Hepatocyte (in vitro differentiated cells): ENCODE measurements around the gene GNG13. TPM values are rescaled to one million over a fixed set of nuclear protein-coding genes. Genes with fewer than 3 reads are reported as not detected.
A peak's percentile ranks its signal among the peaks of the same experiment; 100 is the strongest.

Experiments used
- DNase-seq: peaks from one replicate; pipeline ENCODE4 v3.0.0-alpha.2; 2016; ENCODE audit warnings: low spot score
- H2AFZ ChIP-seq: fragments of 200-600 bp; sonication (generic); 2 replicates; pipeline ENCODE4 v1.6.0; 2016; ENCODE audit warnings: antibody characterized with exemption, mild to moderate bottlenecking
- H3K27ac ChIP-seq: fragments of 200-600 bp; sonication (generic); 2 replicates; pipeline ENCODE4 v1.5.1; 2016; ENCODE audit warnings: mild to moderate bottlenecking
- H3K27me3 ChIP-seq: fragments of 200-600 bp; sonication (generic); 2 replicates; pipeline ENCODE4 v1.6.1; 2016
- H3K36me3 ChIP-seq: fragments of 200-600 bp; sonication (generic); replicated peaks from 2 replicates; pipeline ENCODE4 v1.5.1; 2016; ENCODE audit warnings: low read depth; ENCODE audit not compliant: insufficient read depth
- H3K4me1 ChIP-seq: fragments of 200-600 bp; sonication (generic); 2 replicates; pipeline ENCODE4 v1.5.1; 2016; ENCODE audit warnings: mild to moderate bottlenecking, moderate library complexity; ENCODE audit not compliant: insufficient read depth
- H3K4me2 ChIP-seq: fragments of 200-600 bp; sonication (generic); 2 replicates; pipeline ENCODE4 v1.6.0; 2016
- H3K4me3 ChIP-seq: fragments of 200-600 bp; sonication (generic); 2 replicates; pipeline ENCODE4 v1.5.1; 2016; ENCODE audit warnings: mild to moderate bottlenecking
- H3K79me2 ChIP-seq: fragments of 200-600 bp; sonication (generic); 2 replicates; pipeline ENCODE4 v1.6.0; 2017; ENCODE audit warnings: mild to moderate bottlenecking
- H3K9me2 ChIP-seq: fragments of 200-600 bp; sonication (generic); replicated peaks from 2 replicates; pipeline ENCODE4 v1.6.0; 2017; ENCODE audit warnings: mild to moderate bottlenecking; ENCODE audit not compliant: insufficient read depth
- H3K9me3 ChIP-seq: fragments of 200-600 bp; sonication (generic); 2 replicates; pipeline ENCODE4 v1.5.1; 2016; ENCODE audit warnings: low read depth, mild to moderate bottlenecking
- H4K20me1 ChIP-seq: fragments of 200-600 bp; sonication (generic); 2 replicates; pipeline ENCODE4 v1.6.0; 2016; ENCODE audit warnings: mild to moderate bottlenecking; ENCODE audit not compliant: insufficient read depth, poor library complexity, severe bottlenecking
- EZH2 ChIP-seq: fragments of 200-600 bp; sonication (generic); IDR thresholded peaks from 2 replicates; pipeline ENCODE4 v1.6.1; 2016; ENCODE audit warnings: antibody characterized with exemption, mild to moderate bottlenecking, borderline replicate concordance
- EZH2phosphoT487 ChIP-seq: fragments of 200-600 bp; sonication (generic); IDR thresholded peaks from one replicate; pipeline ENCODE4 v1.6.1; 2018; ENCODE audit warnings: antibody characterized with exemption, mild to moderate bottlenecking, low read depth, moderate library complexity; ENCODE audit not compliant: unreplicated experiment, severe bottlenecking
- WGBS: methylation state at CpG from one replicate; pipeline ENCODE4 v1.1.6; 2016; ENCODE audit warnings: low lambda C conversion rate; ENCODE audit errors: missing lambda C conversion rate; 5-methylcytosine and 5-hydroxymethylcytosine counted together
- polyA plus RNA-seq: library from polyadenylated mRNA; unstranded; fragments of >200 nt; fragmentation: Nextera tagmentation; extraction: Ambion mirVana; gene quantifications from 2 replicates; pipeline ENCODE4 v1.2.1, GENCODE V29; 2016
- total RNA-seq: library from RNA; depleted of rRNA; stranded (reverse); fragments of >200 nt; gene quantifications from 2 replicates; pipeline ENCODE4 v1.2.3, GENCODE V29; 2014
- TF ChIP-seq, protein P1 (sequence below): fragments of 200-600 bp; sonication (generic); IDR thresholded peaks from 2 replicates; pipeline ENCODE4 v1.5.1; 2016; ENCODE audit warnings: antibody characterized with exemption, mild to moderate bottlenecking; ENCODE audit not compliant: poor library complexity

GNG13 gene
- total and polyA plus RNA-seq, 2 experiments from 2014 or later, result not detected

DNA sequence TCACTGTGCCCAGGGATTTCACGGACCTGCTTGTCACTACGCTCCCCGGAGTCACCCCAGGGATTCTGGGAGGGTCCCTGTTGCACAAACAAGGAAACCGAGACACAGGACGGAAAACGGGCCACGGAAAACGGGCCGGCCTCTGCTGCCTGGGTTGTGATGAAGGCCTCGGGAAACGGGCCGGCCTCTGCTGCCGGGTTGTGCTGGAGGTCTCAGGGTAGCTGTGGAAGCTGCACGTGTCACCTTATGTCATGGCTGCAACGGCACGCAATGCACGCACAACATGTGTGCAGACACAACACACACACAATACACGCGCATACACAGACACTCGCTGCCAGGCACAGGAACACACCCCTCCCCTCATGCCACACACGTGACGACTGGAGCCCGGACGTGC is 27.0 kb upstream of the GNG13 start:
- WGBS, result 95% methylated on average over 22 of the region's 24 CpGs
- Histone ChIP-seq H2AFZ (no peak overlapping the region), H3K27me3 (no peaks in the 10 kb centered on the region)

DNA sequence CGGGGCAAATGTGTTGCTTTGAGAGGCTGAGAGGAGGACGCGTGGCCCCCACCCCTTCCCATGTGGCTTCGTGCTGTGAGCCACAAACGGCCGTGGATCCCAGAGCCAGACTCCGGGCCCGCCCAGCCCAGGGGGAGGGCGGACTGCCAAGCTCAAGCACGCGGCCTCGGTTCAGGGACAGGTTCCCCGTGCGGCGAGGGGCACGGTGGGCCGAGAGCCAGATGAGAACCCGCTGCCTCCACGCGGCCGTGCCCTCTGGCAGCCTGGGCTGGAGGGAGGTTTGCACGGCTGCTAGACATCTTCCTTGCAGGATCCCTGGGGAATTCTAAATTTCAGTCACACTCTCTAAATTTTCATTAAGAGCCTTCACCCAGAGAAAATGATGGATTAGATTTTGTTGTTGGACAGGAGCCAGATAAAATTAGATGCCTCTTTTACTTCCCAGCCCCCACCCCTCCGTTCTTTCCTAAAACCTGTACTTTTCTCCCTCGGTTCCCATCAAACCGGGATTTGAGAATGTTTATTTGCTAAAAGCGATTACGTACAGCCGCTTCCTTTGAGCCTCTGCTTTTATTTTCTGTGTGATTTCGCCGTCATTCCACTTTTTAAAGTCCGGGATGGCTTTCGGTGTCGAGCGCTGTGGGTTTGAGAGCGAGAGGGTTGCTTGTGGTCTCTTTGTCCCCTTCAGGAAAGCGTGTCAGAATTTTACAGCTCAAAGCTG is 25.0 kb upstream of the GNG13 start:
- H3K9me3 ChIP-seq, result no peaks in the 10 kb centered on the region
- no peak overlapping the region for H2AFZ ChIP-seq
- 50% methylated on average over 30 of the region's 36 CpGs for WGBS
- H3K4me2 ChIP-seq, result peak overlapping the region; percentile 62
- TF ChIP-seq, protein P1, sequence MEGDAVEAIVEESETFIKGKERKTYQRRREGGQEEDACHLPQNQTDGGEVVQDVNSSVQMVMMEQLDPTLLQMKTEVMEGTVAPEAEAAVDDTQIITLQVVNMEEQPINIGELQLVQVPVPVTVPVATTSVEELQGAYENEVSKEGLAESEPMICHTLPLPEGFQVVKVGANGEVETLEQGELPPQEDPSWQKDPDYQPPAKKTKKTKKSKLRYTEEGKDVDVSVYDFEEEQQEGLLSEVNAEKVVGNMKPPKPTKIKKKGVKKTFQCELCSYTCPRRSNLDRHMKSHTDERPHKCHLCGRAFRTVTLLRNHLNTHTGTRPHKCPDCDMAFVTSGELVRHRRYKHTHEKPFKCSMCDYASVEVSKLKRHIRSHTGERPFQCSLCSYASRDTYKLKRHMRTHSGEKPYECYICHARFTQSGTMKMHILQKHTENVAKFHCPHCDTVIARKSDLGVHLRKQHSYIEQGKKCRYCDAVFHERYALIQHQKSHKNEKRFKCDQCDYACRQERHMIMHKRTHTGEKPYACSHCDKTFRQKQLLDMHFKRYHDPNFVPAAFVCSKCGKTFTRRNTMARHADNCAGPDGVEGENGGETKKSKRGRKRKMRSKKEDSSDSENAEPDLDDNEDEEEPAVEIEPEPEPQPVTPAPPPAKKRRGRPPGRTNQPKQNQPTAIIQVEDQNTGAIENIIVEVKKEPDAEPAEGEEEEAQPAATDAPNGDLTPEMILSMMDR, result no peak
- TF ChIP-seq EZH2phosphoT487 (no peak), EZH2 (no peak)
- peak; percentile 58 for DNase-seq
- H3K9me2 ChIP-seq, result no peaks in the 10 kb centered on the region
- H4K20me1 ChIP-seq, result no peaks in the 10 kb centered on the region
- H3K4me1 ChIP-seq, result peaks cover 7% of the 10 kb centered on the region
- no peak overlapping the region for H3K4me3 ChIP-seq
- H3K27me3 ChIP-seq, result no peaks in the 10 kb centered on the region
- H3K79me2 ChIP-seq, result no peaks in the 10 kb centered on the region
- no peaks in the 10 kb centered on the region for H3K36me3 ChIP-seq
- peak overlapping the region; percentile 67 for H3K27ac ChIP-seq

More for the DNA sequence above, 27.0 kb upstream of the GNG13 start:
- TF ChIP-seq EZH2phosphoT487 (no peak), EZH2 (no peak)
- TF ChIP-seq, protein P1, result no peak
- peaks cover 7% of the 10 kb centered on the region for H3K4me1 ChIP-seq
- H3K27ac ChIP-seq, result no peak overlapping the region
- H3K9me3 ChIP-seq, result no peaks in the 10 kb centered on the region
- H3K4me2 ChIP-seq, result no peak overlapping the region
- DNase-seq, result no peak
- H3K36me3 ChIP-seq, result no peaks in the 10 kb centered on the region
- H3K79me2 ChIP-seq, result no peaks in the 10 kb centered on the region
- no peaks in the 10 kb centered on the region for H3K9me2 ChIP-seq
- no peak overlapping the region for H3K4me3 ChIP-seq
- no peaks in the 10 kb centered on the region for H4K20me1 ChIP-seq

DNA sequence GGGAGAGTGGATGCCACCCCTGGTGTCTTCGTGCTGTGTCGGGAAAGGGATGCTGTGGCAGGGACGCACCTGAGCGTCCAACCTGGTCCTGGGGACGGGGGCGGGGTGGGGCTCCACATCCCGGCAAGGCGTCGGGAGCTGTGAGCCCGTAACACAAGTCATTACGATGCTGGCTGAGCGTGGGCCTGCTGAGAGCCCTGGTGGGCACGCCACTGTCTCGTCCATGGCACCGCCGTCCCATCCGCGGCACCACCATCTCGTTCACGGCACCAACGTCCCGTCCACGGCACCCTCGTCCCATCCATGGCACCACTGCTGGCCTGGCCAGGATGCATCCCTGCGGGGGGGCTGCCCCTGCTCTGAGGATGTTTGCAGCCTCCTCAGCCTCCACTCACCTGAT is 24.1 kb upstream of the GNG13 start:
- H3K4me3 ChIP-seq, result no peak overlapping the region
- no peaks in the 10 kb centered on the region for H4K20me1 ChIP-seq
- H3K27me3 ChIP-seq, result no peaks in the 10 kb centered on the region
- H3K9me3 ChIP-seq, result no peaks in the 10 kb centered on the region
- H2AFZ ChIP-seq, result no peak overlapping the region
- peaks cover 7% of the 10 kb centered on the region for H3K4me1 ChIP-seq
- H3K27ac ChIP-seq, result peak overlapping the region; percentile 67
- H3K79me2 ChIP-seq, result no peaks in the 10 kb centered on the region
- H3K36me3 ChIP-seq, result no peaks in the 10 kb centered on the region
- 90% methylated on average over 25 of the region's 25 CpGs for WGBS
- no peak for DNase-seq
- H3K4me2 ChIP-seq, result no peak overlapping the region
- no peaks in the 10 kb centered on the region for H3K9me2 ChIP-seq
- TF ChIP-seq EZH2, result no peak
- no peak for TF ChIP-seq EZH2phosphoT487
- TF ChIP-seq, protein P1, result no peak
